GM12864 (cell line): ENCODE measurements around the gene QDPR.

Source experiments
- DNase-seq: peaks from one replicate; pipeline ENCODE4 v3.0.0-alpha.2; 2011; ENCODE audit warnings: low read depth
- H3K4me3 ChIP-seq: 2 replicates; pipeline ENCODE4 v1.5.1; 2011; ENCODE audit warnings: mild to moderate bottlenecking, low read depth, low read length, control low read depth
- TF ChIP-seq, protein P1 (sequence below): IDR thresholded peaks from 2 replicates; pipeline ENCODE4 v1.5.1; 2011; ENCODE audit warnings: low read depth, mild to moderate bottlenecking, moderate library complexity, low read length, control low read depth, inconsistent platforms; ENCODE audit errors: missing control alignments

Gene QDPR

DNA sequence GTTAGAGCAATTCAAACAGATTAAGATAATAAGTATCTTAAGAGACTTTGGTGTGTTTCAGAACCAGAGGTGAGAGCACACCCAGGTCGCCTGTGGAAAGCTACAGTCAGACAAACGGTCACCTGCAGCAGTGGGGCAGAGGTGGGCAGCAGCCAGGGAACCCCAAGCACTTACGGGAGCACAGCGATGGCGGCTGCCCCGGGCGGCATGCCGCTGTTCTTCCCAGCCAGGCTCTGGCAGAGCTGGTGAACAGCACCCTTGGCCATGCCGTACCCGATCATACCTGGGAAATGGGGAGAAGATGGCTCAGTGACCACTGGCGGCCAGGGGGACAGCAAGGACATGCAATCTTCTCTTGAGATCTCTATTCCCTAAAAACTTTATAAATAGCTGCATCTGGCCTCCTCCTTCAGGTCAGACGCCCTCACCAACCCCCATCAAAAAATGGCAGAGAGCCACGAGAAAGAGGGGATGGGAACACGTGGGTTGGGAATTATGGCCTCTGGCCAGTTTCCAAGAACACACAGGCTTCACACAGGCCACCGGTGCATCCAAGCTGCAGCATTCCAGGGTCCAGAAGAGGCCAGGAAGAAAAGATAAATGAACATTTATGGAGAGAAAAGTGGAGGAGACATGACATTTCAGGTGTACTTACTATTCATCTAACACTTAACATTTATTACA lies 19.7 kb downstream of the QDPR start:
- TF ChIP-seq, protein P1, sequence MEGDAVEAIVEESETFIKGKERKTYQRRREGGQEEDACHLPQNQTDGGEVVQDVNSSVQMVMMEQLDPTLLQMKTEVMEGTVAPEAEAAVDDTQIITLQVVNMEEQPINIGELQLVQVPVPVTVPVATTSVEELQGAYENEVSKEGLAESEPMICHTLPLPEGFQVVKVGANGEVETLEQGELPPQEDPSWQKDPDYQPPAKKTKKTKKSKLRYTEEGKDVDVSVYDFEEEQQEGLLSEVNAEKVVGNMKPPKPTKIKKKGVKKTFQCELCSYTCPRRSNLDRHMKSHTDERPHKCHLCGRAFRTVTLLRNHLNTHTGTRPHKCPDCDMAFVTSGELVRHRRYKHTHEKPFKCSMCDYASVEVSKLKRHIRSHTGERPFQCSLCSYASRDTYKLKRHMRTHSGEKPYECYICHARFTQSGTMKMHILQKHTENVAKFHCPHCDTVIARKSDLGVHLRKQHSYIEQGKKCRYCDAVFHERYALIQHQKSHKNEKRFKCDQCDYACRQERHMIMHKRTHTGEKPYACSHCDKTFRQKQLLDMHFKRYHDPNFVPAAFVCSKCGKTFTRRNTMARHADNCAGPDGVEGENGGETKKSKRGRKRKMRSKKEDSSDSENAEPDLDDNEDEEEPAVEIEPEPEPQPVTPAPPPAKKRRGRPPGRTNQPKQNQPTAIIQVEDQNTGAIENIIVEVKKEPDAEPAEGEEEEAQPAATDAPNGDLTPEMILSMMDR, result no peak
- no peak overlapping the region for H3K4me3 ChIP-seq
- no peak for DNase-seq

DNA sequence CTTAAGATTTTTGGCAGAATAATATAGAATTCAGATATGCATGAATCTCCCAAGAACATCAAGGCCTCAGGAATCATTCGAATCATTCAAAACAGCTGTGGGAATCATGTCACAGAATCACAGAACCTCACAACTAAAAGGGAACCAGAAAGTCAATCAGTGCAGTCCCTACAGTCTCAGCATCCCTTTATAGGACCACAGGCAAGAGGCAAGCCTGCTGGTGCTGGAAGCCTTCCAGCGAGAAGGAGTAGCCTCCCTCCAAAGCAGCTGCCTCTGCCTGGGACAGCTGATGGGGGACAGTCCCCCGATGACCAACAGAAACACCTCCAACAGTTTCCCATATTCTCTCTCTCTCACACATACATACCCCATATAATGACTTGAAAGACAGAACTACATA lies 20.7 kb downstream of the QDPR start:
- TF ChIP-seq, protein P1, result no peak
- no peak for DNase-seq
- no peak overlapping the region for H3K4me3 ChIP-seq

DNA sequence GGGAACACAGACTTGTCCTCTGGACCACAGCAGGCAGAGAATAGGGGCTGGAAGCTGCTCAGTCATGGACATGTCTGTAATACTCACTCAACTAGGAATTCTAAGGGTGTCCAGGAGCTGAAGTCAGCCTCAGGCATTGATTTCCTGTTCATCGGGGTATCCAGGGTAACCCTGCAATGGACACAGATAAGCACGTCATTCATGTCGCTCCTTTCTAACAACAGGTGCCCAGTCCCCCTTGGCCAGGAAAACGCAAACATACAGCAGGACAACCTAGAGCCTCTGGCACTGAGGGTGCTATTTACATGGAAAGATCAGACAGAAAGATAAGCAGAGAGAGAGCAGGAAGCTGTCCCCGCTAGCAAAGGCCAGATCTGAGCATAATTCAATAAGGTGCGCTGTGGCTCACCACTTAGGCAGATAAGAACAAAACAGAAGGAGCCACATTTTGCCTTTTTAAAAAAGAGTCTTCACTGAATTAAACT lies 21.3 kb downstream of the QDPR start:
- no peak for DNase-seq
- H3K4me3 ChIP-seq, result no peak overlapping the region
- TF ChIP-seq, protein P1, result no peak

DNA sequence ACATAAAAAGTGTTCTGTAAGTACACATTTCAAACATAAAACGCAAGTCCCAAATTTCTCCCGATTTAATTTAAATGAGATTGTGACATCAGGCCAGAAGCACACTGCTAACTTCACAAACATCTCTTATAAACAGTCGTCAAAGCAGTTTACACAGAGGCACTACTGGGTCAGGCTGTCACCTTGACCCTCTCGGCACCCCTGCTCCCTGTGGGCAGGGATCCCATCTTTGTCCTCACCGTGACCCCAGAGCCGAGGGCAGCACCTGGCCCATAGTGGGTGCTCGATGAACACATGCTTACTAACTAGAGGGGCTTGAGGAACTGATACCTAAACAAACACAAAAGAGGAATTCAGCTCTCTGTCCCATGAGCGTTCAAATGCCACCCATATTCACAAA lies 22.2 kb downstream of the QDPR start:
- no peak for DNase-seq
- TF ChIP-seq, protein P1, result no peak
- H3K4me3 ChIP-seq, result no peak overlapping the region

DNA sequence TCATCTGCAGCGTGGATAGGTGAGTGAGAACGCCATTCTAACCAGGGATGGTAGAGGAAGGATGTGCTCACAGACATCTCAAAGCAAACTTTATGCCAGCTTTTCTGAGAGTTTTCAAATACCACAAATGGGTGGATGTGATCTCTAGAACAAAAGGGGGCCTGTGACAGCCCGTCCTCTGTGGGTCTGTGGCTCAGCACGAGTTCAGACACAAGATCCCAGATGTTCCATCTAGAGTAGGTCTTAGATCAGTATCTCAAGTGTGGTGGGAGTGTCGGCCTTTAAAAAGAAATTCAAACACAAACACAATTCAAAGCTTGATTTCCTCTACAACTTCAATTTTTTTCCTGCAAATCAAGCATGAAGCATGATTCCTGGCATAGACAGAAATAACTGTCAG lies 22.8 kb downstream of the QDPR start:
- no peak for DNase-seq
- TF ChIP-seq, protein P1, result no peak
- no peak overlapping the region for H3K4me3 ChIP-seq

DNA sequence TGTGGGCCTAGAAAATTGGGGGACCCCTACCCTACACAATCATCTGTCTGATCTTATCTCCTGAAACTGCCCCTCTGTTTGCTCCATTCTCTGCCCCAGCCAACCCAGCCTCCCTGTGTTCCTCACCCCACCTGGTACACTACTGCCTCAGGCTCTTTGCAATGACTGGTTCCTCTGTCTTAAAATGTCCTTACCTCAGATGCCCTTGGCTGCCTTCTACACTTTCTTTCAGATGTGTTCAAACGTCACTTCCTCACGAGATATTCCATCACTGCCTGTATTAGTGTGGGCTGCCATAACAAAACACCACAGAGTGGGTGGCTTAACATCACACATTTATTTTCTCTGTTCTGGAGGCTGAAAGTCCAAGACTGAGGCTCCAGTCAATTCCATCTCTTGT lies 29.2 kb downstream of the QDPR start:
- TF ChIP-seq, protein P1, result no peak
- no peak overlapping the region for H3K4me3 ChIP-seq
- DNase-seq, result no peak

DNA sequence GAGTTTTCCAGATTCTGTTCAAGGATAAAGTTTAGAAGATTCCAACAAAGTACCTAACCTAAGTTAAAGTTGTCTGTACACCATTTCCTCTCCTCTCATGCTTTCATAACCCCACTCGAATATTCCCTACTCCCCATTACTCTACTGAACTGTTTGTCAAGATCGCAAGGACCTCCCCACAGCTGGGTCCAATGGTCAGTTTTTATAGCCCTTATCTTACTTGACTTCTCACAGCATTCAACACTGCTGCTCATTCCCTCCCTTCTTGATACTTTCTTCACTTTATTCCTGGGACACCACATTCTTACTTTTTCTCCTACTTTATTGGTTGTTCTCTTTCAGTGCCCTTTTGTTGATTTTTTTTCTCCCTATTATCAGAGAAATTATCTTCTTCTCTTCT lies 30.9 kb downstream of the QDPR start:
- DNase-seq, result no peak
- TF ChIP-seq, protein P1, result no peak
- no peak overlapping the region for H3K4me3 ChIP-seq
